PC-9 (cell line): ENCODE data around the gene PWWP2B. TPM values are rescaled to one million over a fixed set of nuclear protein-coding genes. Genes with fewer than 3 reads are reported as not detected.

Experiments
- BruUV-seq: library from RNA; stranded (reverse); fragments of 400-500 nt; replicated peaks from 2 replicates; lab custom pipeline; 2021; lab: Mats Ljungman, UMichigan
- CTCF ChIA-PET: fragments of 300-600 bp; sonication (Branson Sonifier 250); formaldehyde crosslinking; loops from one replicate; lab custom pipeline; 2022; ENCODE audit warnings: antibody characterized with exemption; lab: Charles Lee
- POLR2A ChIA-PET: fragments of 300-600 bp; sonication (Branson Sonifier 250); formaldehyde crosslinking; loops from one replicate; lab custom pipeline; 2022; ENCODE audit warnings: antibody characterized with exemption; ENCODE audit not compliant: unreplicated experiment; lab: Charles Lee
- DNase-seq, 2 experiments: peaks; one replicate each; pipeline versions ENCODE4 v3.0.0 to v3.0.0-alpha.2; 2015 to 2022; ENCODE audit warnings: mixed read lengths in 1 of 2
- H2AFZ ChIP-seq: fragments of 200-600 bp; sonication (generic); 2 replicates; pipeline ENCODE4 v1.8.1; 2017; ENCODE audit warnings: antibody characterized with exemption
- H3F3A ChIP-seq: fragments of 200-600 bp; sonication (generic); 2 replicates; pipeline ENCODE4 v1.8.1; 2017; ENCODE audit warnings: antibody characterized with exemption, mild to moderate bottlenecking, low read depth; ENCODE audit not compliant: insufficient read depth
- H3K27ac ChIP-seq: fragments of 200-600 bp; sonication (generic); 2 replicates; pipeline ENCODE4 v1.6.1; 2016; ENCODE audit warnings: mixed run types
- H3K27me3 ChIP-seq: fragments of 200-600 bp; sonication (generic); 2 replicates; pipeline ENCODE4 v1.6.1; 2016; ENCODE audit warnings: low read depth, mixed run types; ENCODE audit not compliant: insufficient read depth
- H3K36me3 ChIP-seq: fragments of 200-600 bp; sonication (generic); 2 replicates; pipeline ENCODE4 v1.6.1; 2016; ENCODE audit warnings: low read depth, mixed run types
- H3K4me1 ChIP-seq: fragments of 200-600 bp; sonication (generic); replicated peaks from 2 replicates; pipeline ENCODE4 v1.6.1; 2016; ENCODE audit warnings: mixed run types; ENCODE audit not compliant: insufficient read depth
- H3K4me2 ChIP-seq: fragments of 200-600 bp; sonication (generic); 2 replicates; pipeline ENCODE4 v1.6.1; 2017; ENCODE audit warnings: mixed run types
- H3K4me3 ChIP-seq: fragments of 200-600 bp; sonication (generic); 2 replicates; pipeline ENCODE4 v1.6.1; 2016; ENCODE audit warnings: mixed run types
- H3K79me2 ChIP-seq: fragments of 200-600 bp; sonication (generic); 2 replicates; pipeline ENCODE4 v1.6.1; 2017; ENCODE audit warnings: low read depth, mixed run types
- H3K9me2 ChIP-seq: fragments of 200-600 bp; sonication (generic); 2 replicates; pipeline ENCODE4 v1.8.1; 2017; ENCODE audit warnings: mild to moderate bottlenecking; ENCODE audit not compliant: insufficient read depth
- H3K9me3 ChIP-seq: fragments of 200-600 bp; sonication (generic); 2 replicates; pipeline ENCODE4 v1.8.1; 2016; ENCODE audit warnings: low read depth; ENCODE audit not compliant: insufficient read depth
- H4K20me1 ChIP-seq: fragments of 200-600 bp; sonication (generic); 2 replicates; pipeline ENCODE4 v1.8.1; 2017; ENCODE audit not compliant: insufficient read depth
- CTCF ChIP-seq: fragments of 200-600 bp; sonication (generic); conservative IDR thresholded peaks from 2 replicates; pipeline ENCODE4 v1.6.1; 2017; ENCODE audit warnings: mixed run types, antibody characterized with exemption, mild to moderate bottlenecking, moderate library complexity
- EZH2 ChIP-seq: fragments of 200-600 bp; sonication (generic); IDR thresholded peaks from 2 replicates; pipeline ENCODE4 v1.8.0; 2017; ENCODE audit warnings: antibody characterized with exemption, low read depth
- intact Hi-C: fragments of 100-400 bp; cut with micrococcal nuclease; formaldehyde crosslinking; loops from one replicate; pipeline ENCODE4 v1.10.0; 2022; ENCODE audit not compliant: unreplicated experiment
- total RNA-seq: library from RNA; stranded (reverse); gene quantifications from 2 replicates; pipeline ENCODE4 v1.2.3, GENCODE V29; 2021

PWWP2B gene
- total RNA-seq, 1 experiment from 2014 or later = 16.9 TPM

- Histone ChIP-seq H3K27ac (no peak overlapping the region), H3K4me3 (no peak overlapping the region), H3K9me2 (no peaks in the 10 kb centered on the region), H3K4me1 (peaks cover 38% of the 10 kb centered on the region), H3K4me2 (no peak overlapping the region), H3K9me3 (no peaks in the 10 kb centered on the region), H3K36me3 (no peaks in the 10 kb centered on the region), H3K79me2 (0 out of 2 replicates have a peak, but pooled peaks cover 5% of the 10 kb centered on the region), H3K27me3 (no peaks in the 10 kb centered on the region), H4K20me1 (no peaks in the 10 kb centered on the region), H2AFZ (no peak overlapping the region), H3F3A (peaks cover 11% of the 10 kb centered on the region; the same call in 1 of the 2 replicates)
- BruUV-seq = no TSS peak
- CTCF ChIA-PET = no interaction called here
- POLR2A ChIA-PET = no interaction called here
- TF ChIP-seq CTCF (no peak), EZH2 (no peak)
- intact Hi-C loops = no loop called here
- no peak for DNase-seq
Measured at GRCh38 chr10:132450825-132451505, 54.0 kb downstream of the PWWP2B start.

- Histone ChIP-seq H3K4me2 (no peak overlapping the region), H4K20me1 (no peaks in the 10 kb centered on the region), H3K27ac (no peak overlapping the region), H3K36me3 (no peaks in the 10 kb centered on the region), H3K9me3 (no peaks in the 10 kb centered on the region), H3K9me2 (no peaks in the 10 kb centered on the region), H3K4me1 (peaks cover 32% of the 10 kb centered on the region), H3K27me3 (no peaks in the 10 kb centered on the region), H3K4me3 (no peak overlapping the region), H2AFZ (no peak overlapping the region), H3F3A (peaks cover 11% of the 10 kb centered on the region; the same call in 1 of the 2 replicates), H3K79me2 (0 out of 2 replicates have a peak, but pooled peaks cover 5% of the 10 kb centered on the region)
- intact Hi-C loops = loop anchor here (2.0 kb wide), 1 partner anchor 63 kb away; no protein-coding TSS in a partner anchor
- CTCF ChIA-PET = interaction anchor here (0.7 kb wide), 1 partner anchor 43 kb away, joined by 5 read pairs; no protein-coding TSS in a partner anchor
- POLR2A ChIA-PET = interaction anchor here (0.5 kb wide), 1 partner anchor 77 kb away, joined by 4 read pairs; no protein-coding TSS in a partner anchor
- BruUV-seq = no TSS peak
- no peak for DNase-seq
- TF ChIP-seq EZH2 (no peak), CTCF (no peak)
Measured at GRCh38 chr10:132451506-132452215, 54.7 kb downstream of the PWWP2B start.

- BruUV-seq = no TSS peak
- H3K4me2 ChIP-seq = peak overlapping the region; percentile 69; the same call in 1 of the 2 replicates
- CTCF ChIA-PET = interaction anchor here (0.7 kb wide), 1 partner anchor 43 kb away, joined by 5 read pairs; no protein-coding TSS in a partner anchor
Measured at GRCh38 chr10:132452216-132452650, 55.2 kb downstream of the PWWP2B start.

More at GRCh38 chr10:132452216-132452650, 55.2 kb downstream of the PWWP2B start:
- DNase-seq = no peak
- peaks cover 27% of the 10 kb centered on the region for H3K4me1 ChIP-seq
- no peak overlapping the region for H3K27ac ChIP-seq
- H2AFZ ChIP-seq = no peak overlapping the region
- peaks cover 10% of the 10 kb centered on the region; the same call in 1 of the 2 replicates for H3F3A ChIP-seq
- no peaks in the 10 kb centered on the region for H3K36me3 ChIP-seq
- TF ChIP-seq EZH2 (no peak), CTCF (no peak)
- POLR2A ChIA-PET = no interaction called here
- no peaks in the 10 kb centered on the region for H4K20me1 ChIP-seq
- 0 out of 2 replicates have a peak, but pooled peaks cover 2% of the 10 kb centered on the region for H3K79me2 ChIP-seq
- no peaks in the 10 kb centered on the region for H3K9me2 ChIP-seq
- H3K27me3 ChIP-seq = no peaks in the 10 kb centered on the region
- H3K4me3 ChIP-seq = no peak overlapping the region
- no peaks in the 10 kb centered on the region for H3K9me3 ChIP-seq
- intact Hi-C loops = loop anchor here (2.0 kb wide), 1 partner anchor 63 kb away; no protein-coding TSS in a partner anchor
